Activated T-helper 17 cell treated with anti-CD3 and anti-CD28 coated beads, Interleukin-2, amount 50 U/mL, for 72 hours (primary cell): ENCODE data around the gene NAGLU. TPM values are rescaled to one million over a fixed set of nuclear protein-coding genes. Genes with fewer than 3 reads are reported as not detected.
A peak's percentile ranks its signal among the peaks of the same experiment; 100 is the strongest.

Source experiments
- ATAC-seq: fragments of 150-1000 bp; cut with Tn5 transposase; replicated peaks from 2 replicates; pipeline ENCODE4 v1.10.0; 2021; ENCODE audit warnings: mild to moderate bottlenecking, moderate library complexity
- H3K27ac Mint-ChIP-seq: one replicate; pipeline ENCODE4 v1.8.0; 2022; ENCODE audit warnings: mixed read lengths
- H3K27me3 Mint-ChIP-seq: one replicate; pipeline ENCODE4 v1.8.0; 2022; ENCODE audit warnings: mixed read lengths
- H3K36me3 Mint-ChIP-seq: one replicate; pipeline ENCODE4 v1.8.0; 2022; ENCODE audit warnings: low read depth, mild to moderate bottlenecking, mixed read lengths
- H3K4me1 Mint-ChIP-seq: one replicate; pipeline ENCODE4 v1.8.0; 2022; ENCODE audit warnings: mixed read lengths
- H3K4me3 Mint-ChIP-seq: one replicate; pipeline ENCODE4 v1.8.0; 2022; ENCODE audit warnings: mild to moderate bottlenecking, mixed read lengths
- H3K9me3 Mint-ChIP-seq: one replicate; pipeline ENCODE4 v1.8.0; 2022; ENCODE audit warnings: mixed read lengths
- total RNA-seq, 2 donors: library from RNA; stranded (reverse); gene quantifications; one replicate each; pipeline ENCODE4 v1.2.3, GENCODE V29; 2022

Gene NAGLU
- total RNA-seq, 2 donors from 2014 or later: 8.4 to 11.0 TPM

GRCh38 chr17:42561897-42562387 is 25.9 kb downstream of the NAGLU start, which contains the start of gene COASY:
TSS of gene COASY (plus strand) at chr17:42562148. CDS start at chr17:42562623, 475 bp downstream.
- Mint-ChIP-seq H3K27ac (peak within 1 kb of the TSS; percentile 98), H3K9me3 (no peaks in the 10 kb centered on the region), H3K4me1 (peaks cover 10% of the 10 kb centered on the region), H3K27me3 (no peaks in the 10 kb centered on the region), H3K36me3 (peaks cover 40% of the 10 kb centered on the region), H3K4me3 (peak within 1 kb of the TSS; percentile 93)
- ATAC-seq: peak; percentile 87

GRCh38 chr17:42562388-42563142 is 26.5 kb downstream of the NAGLU start:
- peaks cover 46% of the 10 kb centered on the region for H3K36me3 Mint-ChIP-seq
- no peaks in the 10 kb centered on the region for H3K9me3 Mint-ChIP-seq
- H3K27ac Mint-ChIP-seq: peak overlapping the region; percentile 98
- peaks cover 11% of the 10 kb centered on the region for H3K4me1 Mint-ChIP-seq
- no peaks in the 10 kb centered on the region for H3K27me3 Mint-ChIP-seq
- peak; percentile 12 for ATAC-seq
- peak overlapping the region; percentile 93 for H3K4me3 Mint-ChIP-seq

GRCh38 chr17:42563143-42563509 is 27.1 kb downstream of the NAGLU start:
- H3K4me1 Mint-ChIP-seq: peaks cover 15% of the 10 kb centered on the region
- H3K36me3 Mint-ChIP-seq: peaks cover 52% of the 10 kb centered on the region
- H3K27me3 Mint-ChIP-seq: no peaks in the 10 kb centered on the region
- no peak for ATAC-seq
- H3K27ac Mint-ChIP-seq: peak overlapping the region; percentile 98
- no peaks in the 10 kb centered on the region for H3K9me3 Mint-ChIP-seq
- H3K4me3 Mint-ChIP-seq: peak overlapping the region; percentile 93

- peaks cover 15% of the 10 kb centered on the region for H3K4me1 Mint-ChIP-seq
- H3K36me3 Mint-ChIP-seq: peaks cover 54% of the 10 kb centered on the region
- H3K4me3 Mint-ChIP-seq: peak overlapping the region; percentile 93
- ATAC-seq: no peak
- peak overlapping the region; percentile 98 for H3K27ac Mint-ChIP-seq
- H3K9me3 Mint-ChIP-seq: no peaks in the 10 kb centered on the region
- no peaks in the 10 kb centered on the region for H3K27me3 Mint-ChIP-seq
Observed at GRCh38 chr17:42563543-42563942, 27.5 kb downstream of the NAGLU start.

GRCh38 chr17:42563950-42564349 is 27.9 kb downstream of the NAGLU start:
- Mint-ChIP-seq H3K9me3 (no peaks in the 10 kb centered on the region), H3K36me3 (peaks cover 59% of the 10 kb centered on the region), H3K4me1 (peaks cover 15% of the 10 kb centered on the region), H3K27me3 (no peaks in the 10 kb centered on the region), H3K4me3 (peak overlapping the region; percentile 93), H3K27ac (peak overlapping the region; percentile 98)
- no peak for ATAC-seq

GRCh38 chr17:42564815-42565522 is 28.9 kb downstream of the NAGLU start:
- Mint-ChIP-seq H3K9me3 (no peaks in the 10 kb centered on the region), H3K27ac (no peak overlapping the region), H3K4me3 (peak overlapping the region; percentile 93), H3K4me1 (peaks cover 15% of the 10 kb centered on the region), H3K27me3 (no peaks in the 10 kb centered on the region), H3K36me3 (peaks cover 69% of the 10 kb centered on the region)
- ATAC-seq: no peak

GRCh38 chr17:42565523-42566214 is 29.6 kb downstream of the NAGLU start:
- Mint-ChIP-seq H3K4me1 (peaks cover 15% of the 10 kb centered on the region), H3K4me3 (peak overlapping the region; percentile 93), H3K36me3 (peaks cover 76% of the 10 kb centered on the region), H3K9me3 (no peaks in the 10 kb centered on the region), H3K27me3 (no peaks in the 10 kb centered on the region), H3K27ac (peak overlapping the region; percentile 91)
- ATAC-seq: no peak

- peak overlapping the region; percentile 91 for H3K27ac Mint-ChIP-seq
- H3K27me3 Mint-ChIP-seq: no peaks in the 10 kb centered on the region
- ATAC-seq: no peak
- peaks cover 15% of the 10 kb centered on the region for H3K4me1 Mint-ChIP-seq
- H3K9me3 Mint-ChIP-seq: no peaks in the 10 kb centered on the region
- H3K36me3 Mint-ChIP-seq: peaks cover 82% of the 10 kb centered on the region
- H3K4me3 Mint-ChIP-seq: peak overlapping the region; percentile 93
Observed at GRCh38 chr17:42566215-42566882, 30.3 kb downstream of the NAGLU start.

GRCh38 chr17:42566883-42567573 is 31.0 kb downstream of the NAGLU start, which contains the start of gene MLX:
TSS of gene MLX (plus strand) at chr17:42567100. CDS start at chr17:42567125, 25 bp downstream.
- Mint-ChIP-seq H3K4me1 (peaks cover 10% of the 10 kb centered on the region), H3K4me3 (peak within 1 kb of the TSS; percentile 93), H3K9me3 (no peaks in the 10 kb centered on the region), H3K27ac (peak within 1 kb of the TSS; percentile 91), H3K27me3 (no peaks in the 10 kb centered on the region), H3K36me3 (peaks cover 84% of the 10 kb centered on the region)
- ATAC-seq: peak; percentile 76

- Mint-ChIP-seq H3K27ac (no peak overlapping the region), H3K36me3 (peaks cover 89% of the 10 kb centered on the region), H3K4me1 (peaks cover 9% of the 10 kb centered on the region), H3K27me3 (no peaks in the 10 kb centered on the region), H3K4me3 (peak overlapping the region; percentile 93), H3K9me3 (no peaks in the 10 kb centered on the region)
- no peak for ATAC-seq
Observed at GRCh38 chr17:42568341-42569111, 32.5 kb downstream of the NAGLU start.

- Mint-ChIP-seq H3K9me3 (no peaks in the 10 kb centered on the region), H3K27ac (no peak overlapping the region), H3K4me1 (peaks cover 18% of the 10 kb centered on the region), H3K4me3 (no peak overlapping the region), H3K27me3 (no peaks in the 10 kb centered on the region), H3K36me3 (peaks cover 97% of the 10 kb centered on the region)
- no peak for ATAC-seq
Observed at GRCh38 chr17:42571435-42572225, 35.6 kb downstream of the NAGLU start.

GRCh38 chr17:42573095-42573494 is 37.1 kb downstream of the NAGLU start:
- no peak for ATAC-seq
- Mint-ChIP-seq H3K27ac (peak overlapping the region; percentile 5), H3K9me3 (no peaks in the 10 kb centered on the region), H3K4me1 (peaks cover 18% of the 10 kb centered on the region), H3K36me3 (peaks cover 97% of the 10 kb centered on the region), H3K4me3 (no peak overlapping the region), H3K27me3 (no peaks in the 10 kb centered on the region)
